ENCODE measurements around the gene RAP1GDS1. TPM values are rescaled to one million over a fixed set of nuclear protein-coding genes. Genes with fewer than 3 reads are reported as not detected.
"Not testable (repeated sequence)": the region's sequence is repeated elsewhere in the genome, so short reads cannot be mapped to it uniquely, and the experiment has no call there.

Gene RAP1GDS1
- total and polyA plus RNA-seq, 4 donors: 11.2 to 19.4 (median 16.0) TPM

DNA sequence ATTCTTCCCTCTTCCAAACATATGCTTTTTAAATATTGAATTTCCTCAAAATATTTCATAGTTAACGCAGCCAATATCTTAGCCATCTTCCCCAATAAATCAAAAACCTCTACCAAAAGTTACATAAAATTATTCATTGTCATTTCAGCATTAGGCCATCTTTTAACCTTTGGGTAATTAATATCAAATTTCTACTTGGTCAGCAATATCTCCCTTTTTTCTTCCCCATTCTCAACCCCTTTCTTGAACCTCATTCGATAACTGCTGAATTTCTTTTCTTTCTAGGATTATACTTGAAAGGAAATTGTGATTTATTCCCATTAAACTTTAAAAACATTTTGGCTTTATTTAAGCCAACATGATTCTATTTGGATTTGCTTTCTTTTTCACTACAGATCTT, 65.0 kb downstream of the RAP1GDS1 start (continued):
- no peak for TF ChIP-seq REST (IDR thresholded peaks at IDR 0.05)

DNA sequence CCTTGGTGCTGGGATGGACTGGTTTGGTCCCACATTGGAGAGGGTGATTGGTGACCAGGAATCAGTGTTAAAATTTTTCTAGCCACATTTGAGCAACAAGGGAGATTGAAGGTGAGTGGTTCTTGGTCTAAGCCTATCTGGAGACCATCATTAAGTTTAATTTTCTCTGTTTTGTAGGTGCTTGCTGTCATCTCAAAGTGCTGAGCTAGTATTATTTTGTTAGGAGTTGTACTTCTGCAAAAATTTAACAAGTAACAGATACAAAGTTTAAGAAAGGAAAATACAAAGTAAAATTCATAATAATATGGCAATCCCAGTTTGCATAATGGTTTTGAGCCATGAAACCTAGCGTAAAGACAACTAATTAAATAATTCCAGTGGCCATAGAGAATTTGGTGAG, 66.5 kb downstream of the RAP1GDS1 start:
- no peaks in the 10 kb centered on the region for H3K27me3 ChIP-seq (ENCODE audit: control insufficient read depth in 4 of 4, insufficient read depth in 4 of 4, low read length in 3 of 4)
- WGBS: 99% methylated on average over 1 of the region's 1 CpG
- H3K27ac ChIP-seq (ENCODE audit: low read depth in 1 of 2, low read length in 2 of 2): no peak overlapping the region
- no peaks in the 10 kb centered on the region for H3K9me3 ChIP-seq (ENCODE audit: control insufficient read depth in 4 of 4, low read length in 3 of 4)
- no peaks in the 10 kb centered on the region for H3K36me3 ChIP-seq (ENCODE audit: control insufficient read depth in 4 of 4, insufficient read depth in 3 of 4, low read depth in 1 of 4, low read length in 3 of 4)
- no peak overlapping the region for H3K9ac ChIP-seq (ENCODE audit: low read depth in 1 of 2, low read length in 2 of 2)
- no peaks in the 10 kb centered on the region for H3K4me1 ChIP-seq (ENCODE audit: control insufficient read depth in 4 of 4, insufficient read depth in 4 of 4, low read length in 3 of 4)
- TF ChIP-seq YY1 (IDR thresholded peaks at IDR 0.05): no peak
- TF ChIP-seq RAD21 (IDR thresholded peaks at IDR 0.05): no peak
- no peak for TF ChIP-seq ATF3 (IDR thresholded peaks at IDR 0.05)
- TF ChIP-seq TAF1 (conservative IDR thresholded peaks at IDR 0.05): no peak
- TF ChIP-seq HNF4A (conservative IDR thresholded peaks at IDR 0.05): no peak
- TF ChIP-seq FOXA1 (IDR thresholded peaks at IDR 0.05): no peak
- TF ChIP-seq EGR1 (IDR thresholded peaks at IDR 0.05; ENCODE audit: low read depth in 2 of 2): no peak
- TF ChIP-seq JUND (IDR thresholded peaks at IDR 0.05): no peak
- no peak for TF ChIP-seq RXRA (IDR thresholded peaks at IDR 0.05)
- no peak for TF ChIP-seq CTCF (IDR thresholded peaks at IDR 0.05; ENCODE audit: low read depth, low read length, missing input control)
- no peak for TF ChIP-seq NR2F2 (IDR thresholded peaks at IDR 0.05)
- no peak for TF ChIP-seq FOXA2 (IDR thresholded peaks at IDR 0.05)
- TF ChIP-seq MAX (IDR thresholded peaks at IDR 0.05): no peak
- no peak for TF ChIP-seq GABPA (IDR thresholded peaks at IDR 0.05 in 1 of 2, conservative IDR thresholded peaks at IDR 0.05 in 1 of 2)
- TF ChIP-seq REST (IDR thresholded peaks at IDR 0.05): no peak
- TF ChIP-seq, protein P1, sequence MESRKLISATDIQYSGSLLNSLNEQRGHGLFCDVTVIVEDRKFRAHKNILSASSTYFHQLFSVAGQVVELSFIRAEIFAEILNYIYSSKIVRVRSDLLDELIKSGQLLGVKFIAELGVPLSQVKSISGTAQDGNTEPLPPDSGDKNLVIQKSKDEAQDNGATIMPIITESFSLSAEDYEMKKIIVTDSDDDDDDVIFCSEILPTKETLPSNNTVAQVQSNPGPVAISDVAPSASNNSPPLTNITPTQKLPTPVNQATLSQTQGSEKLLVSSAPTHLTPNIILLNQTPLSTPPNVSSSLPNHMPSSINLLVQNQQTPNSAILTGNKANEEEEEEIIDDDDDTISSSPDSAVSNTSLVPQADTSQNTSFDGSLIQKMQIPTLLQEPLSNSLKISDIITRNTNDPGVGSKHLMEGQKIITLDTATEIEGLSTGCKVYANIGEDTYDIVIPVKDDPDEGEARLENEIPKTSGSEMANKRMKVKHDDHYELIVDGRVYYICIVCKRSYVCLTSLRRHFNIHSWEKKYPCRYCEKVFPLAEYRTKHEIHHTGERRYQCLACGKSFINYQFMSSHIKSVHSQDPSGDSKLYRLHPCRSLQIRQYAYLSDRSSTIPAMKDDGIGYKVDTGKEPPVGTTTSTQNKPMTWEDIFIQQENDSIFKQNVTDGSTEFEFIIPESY (IDR thresholded peaks at IDR 0.05): no peak
- TF ChIP-seq SP1 (IDR thresholded peaks at IDR 0.05): no peak
- no peak for TF ChIP-seq HNF4G (IDR thresholded peaks at IDR 0.05)
- H3K4me3 ChIP-seq (ENCODE audit: low read depth in 1 of 3, low read length in 3 of 3): no peak overlapping the region
- DNase-seq (ENCODE audit: low spot score): no peak

DNA sequence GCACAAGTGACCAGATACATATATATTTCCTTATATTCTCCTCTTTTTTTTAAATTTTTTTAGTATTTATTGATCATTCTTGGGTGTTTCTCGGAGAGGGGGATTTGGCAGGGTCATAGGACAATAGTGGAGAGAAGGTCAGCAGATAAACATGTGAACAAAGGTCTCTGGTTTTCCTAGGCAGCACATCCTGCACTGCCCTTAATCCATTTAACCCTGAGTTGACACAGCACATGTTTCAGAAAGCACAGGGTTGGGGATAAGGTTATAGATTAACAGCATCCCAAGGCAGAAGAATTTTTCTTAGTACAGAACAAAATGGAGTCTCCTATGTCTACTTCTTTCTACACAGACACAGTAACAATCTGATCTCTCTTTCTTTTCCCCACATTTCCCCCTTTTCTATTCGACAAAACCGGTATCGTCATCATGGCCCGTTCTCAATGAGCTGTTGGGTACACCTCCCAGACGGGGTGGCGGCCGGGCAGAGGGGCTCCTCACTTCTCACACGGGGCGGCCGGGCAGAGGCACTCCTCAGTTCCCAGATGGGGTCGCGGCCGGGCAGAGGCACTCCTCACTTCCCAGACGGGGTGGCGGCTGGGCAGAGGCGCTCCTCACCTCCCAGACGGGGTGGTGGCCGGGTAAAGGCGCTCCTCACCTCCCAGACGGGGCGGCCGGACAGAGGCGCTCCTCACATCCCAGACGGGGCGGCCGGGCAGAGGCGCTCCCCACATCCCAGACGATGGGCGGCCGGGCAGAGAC, 68.9 kb downstream of the RAP1GDS1 start:
- H3K9ac ChIP-seq (ENCODE audit: low read depth in 1 of 2, low read length in 2 of 2): not testable (repeated sequence)
- 97% methylated on average over 31 of the region's 31 CpGs for WGBS

More for the DNA sequence above, 68.9 kb downstream of the RAP1GDS1 start:
- not testable (repeated sequence) for H3K36me3 ChIP-seq (ENCODE audit: control insufficient read depth in 4 of 4, insufficient read depth in 3 of 4, low read depth in 1 of 4, low read length in 3 of 4); DNase-seq (ENCODE audit: low spot score); H3K4me3 ChIP-seq (ENCODE audit: low read depth in 1 of 3, low read length in 3 of 3); H3K27me3 ChIP-seq (ENCODE audit: control insufficient read depth in 4 of 4, insufficient read depth in 4 of 4, low read length in 3 of 4); H3K4me1 ChIP-seq (ENCODE audit: control insufficient read depth in 4 of 4, insufficient read depth in 4 of 4, low read length in 3 of 4); H3K27ac ChIP-seq (ENCODE audit: low read depth in 1 of 2, low read length in 2 of 2); H3K9me3 ChIP-seq (ENCODE audit: control insufficient read depth in 4 of 4, low read length in 3 of 4)
